HepG2 (cell line): ENCODE results near the gene TMEM167B. TPM values are rescaled to one million over a fixed set of nuclear protein-coding genes. Genes with fewer than 3 reads are reported as not detected.

Experiments
- ATF6 ChIP-seq: sonication (generic); formaldehyde crosslinking; conservative IDR thresholded peaks from 2 replicates; pipeline ENCODE4 v1.4.0; 2020; ENCODE audit warnings: missing genetic modification reagents
- CC2D1A ChIP-seq: sonication (generic); formaldehyde crosslinking; IDR thresholded peaks from 2 replicates; pipeline ENCODE4 v1.8.1; 2023; ENCODE audit warnings: mild to moderate bottlenecking, missing genetic modification reagents
- CREB1 ChIP-seq, 2 experiments: fragments of 450-650 bp in 1 of 2; IDR thresholded peaks; 2 replicates each; pipeline ENCODE4 v1.6.1; 2016 to 2017; ENCODE audit warnings: control low read depth in 1 of 2, mild to moderate bottlenecking in 1 of 2, missing compliant biosample characterization in 1 of 2, missing genetic modification characterization in 1 of 2
- GABPA ChIP-seq, 2 experiments: IDR thresholded peaks; 2 replicates each; pipeline ENCODE4 v1.6.1; 2011 to 2016; ENCODE audit warnings: low read depth in 2 of 2, low read length in 1 of 2, missing biosample characterization in 1 of 2, missing genetic modification characterization in 1 of 2
- KLF12 ChIP-seq: sonication (generic); formaldehyde crosslinking; IDR thresholded peaks from 2 replicates; pipeline ENCODE4 v1.4.0; 2020; ENCODE audit warnings: missing genetic modification reagents, borderline replicate concordance
- KLF16 ChIP-seq, 2 experiments: sonication (generic) in 1 of 2; formaldehyde crosslinking in 1 of 2; IDR thresholded peaks; 2 replicates each; pipeline versions ENCODE4 v1.6.1 to v1.8.0; 2016 to 2023; ENCODE audit warnings: missing genetic modification reagents in 2 of 2, missing compliant biosample characterization in 1 of 2
- KLF6 ChIP-seq: IDR thresholded peaks from 2 replicates; pipeline ENCODE4 v1.8.0; 2016; ENCODE audit warnings: missing biosample characterization, missing genetic modification reagents
- MTF1 ChIP-seq: sonication (generic); formaldehyde crosslinking; IDR thresholded peaks from 2 replicates; pipeline ENCODE4 v1.5.0; 2020; ENCODE audit warnings: missing genetic modification reagents
- NFKBIZ ChIP-seq: IDR thresholded peaks from 2 replicates; pipeline ENCODE4 v1.6.1; 2018; ENCODE audit warnings: missing genetic modification reagents, missing compliant biosample characterization
- NFYC ChIP-seq: IDR thresholded peaks from 2 replicates; pipeline ENCODE4 v1.6.1; 2016; ENCODE audit warnings: missing genetic modification reagents, missing compliant biosample characterization
- NONO ChIP-seq, 2 experiments: fragments of 450-650 bp in 1 of 2; sonication (generic) in 1 of 2; formaldehyde crosslinking in 1 of 2; IDR thresholded peaks in 1 of 2; conservative IDR thresholded peaks in 1 of 2; 2 replicates each; pipeline versions ENCODE4 v1.6.1 to v1.8.0; 2017 to 2022; ENCODE audit warnings: mild to moderate bottlenecking in 1 of 2, missing genetic modification reagents in 1 of 2, moderate library complexity in 1 of 2
- PAF1 ChIP-seq: IDR thresholded peaks from 2 replicates; pipeline ENCODE4 v1.6.1; 2016; ENCODE audit warnings: missing genetic modification reagents, missing compliant biosample characterization
- RELA ChIP-seq: sonication (generic); formaldehyde crosslinking; IDR thresholded peaks from 2 replicates; pipeline ENCODE4 v1.4.0; 2020; ENCODE audit warnings: missing genetic modification reagents
- RFXANK ChIP-seq: IDR thresholded peaks from 2 replicates; pipeline ENCODE4 v1.6.1; 2016
- SMAD3 ChIP-seq: sonication (generic); formaldehyde crosslinking; IDR thresholded peaks from 2 replicates; pipeline ENCODE4 v1.4.0; 2020; ENCODE audit warnings: missing genetic modification reagents
- SMAD9 ChIP-seq: sonication (generic); formaldehyde crosslinking; IDR thresholded peaks from 2 replicates; pipeline ENCODE4 v1.5.1; 2020; ENCODE audit warnings: mild to moderate bottlenecking, missing genetic modification reagents
- ZFP37 ChIP-seq: sonication (generic); formaldehyde crosslinking; IDR thresholded peaks from 2 replicates; pipeline ENCODE4 v1.4.0; 2020; ENCODE audit warnings: missing genetic modification reagents, borderline replicate concordance
- ZNF552 ChIP-seq: sonication (generic); formaldehyde crosslinking; IDR thresholded peaks from 2 replicates; pipeline ENCODE4 v1.9.0; 2022; ENCODE audit warnings: missing genetic modification reagents, mild to moderate bottlenecking, borderline replicate concordance
- ZNF563 ChIP-seq: sonication (generic); formaldehyde crosslinking; IDR thresholded peaks from 2 replicates; pipeline ENCODE4 v1.8.0; 2022; ENCODE audit warnings: mild to moderate bottlenecking, moderate library complexity, missing genetic modification reagents
- ZNF614 ChIP-seq: IDR thresholded peaks from 2 replicates; pipeline ENCODE4 v1.6.1; 2018; ENCODE audit warnings: missing biosample characterization, missing genetic modification reagents, inconsistent platforms, borderline replicate concordance
- ZNF691 ChIP-seq: sonication (generic); formaldehyde crosslinking; IDR thresholded peaks from 2 replicates; pipeline ENCODE4 v1.4.0; 2020; ENCODE audit warnings: missing genetic modification reagents, low read depth, mild to moderate bottlenecking, borderline replicate concordance
- ZNF761 ChIP-seq: sonication (generic); formaldehyde crosslinking; conservative IDR thresholded peaks from 2 replicates; pipeline ENCODE4 v1.4.0; 2020; ENCODE audit warnings: mild to moderate bottlenecking, missing genetic modification reagents
- ZSCAN25 ChIP-seq: sonication (generic); formaldehyde crosslinking; IDR thresholded peaks from 2 replicates; pipeline ENCODE4 v1.8.0; 2022; ENCODE audit warnings: mild to moderate bottlenecking, missing genetic modification reagents
- polyA plus RNA-seq, 8 experiments: library from polyadenylated mRNA; depleted of rRNA in 3 of 8; stranded (reverse) in 7 of 8; unstranded in 1 of 8; fragments of >200 nt; fragmentation: Illumina TruSeq in 4 of 8; extraction: Trizol in 4 of 8; gene quantifications; 2 replicates each; pipeline versions ENCODE4 v1.2.1 to v1.2.3, GENCODE V29; 2011 to 2016; ENCODE audit warnings: low read depth in 4 of 8, missing spikeins in 1 of 8, mixed read lengths in 1 of 8; ENCODE audit not compliant: insufficient read depth in 1 of 8
- total RNA-seq, 5 experiments: library from RNA; depleted of rRNA; stranded (reverse); fragments of >200 nt; fragmentation: Illumina TruSeq; extraction: Trizol; gene quantifications; 2 replicates each; pipeline ENCODE4 v1.2.3, GENCODE V29; 2016; ENCODE audit warnings: low read depth in 1 of 5
- TF ChIP-seq, protein P1 (sequence below): sonication (generic); formaldehyde crosslinking; IDR thresholded peaks from 2 replicates; pipeline ENCODE4 v1.8.0; 2022; ENCODE audit warnings: mild to moderate bottlenecking, missing genetic modification reagents, moderate library complexity

The TMEM167B gene
- total and polyA plus RNA-seq, 2 of the 13 experiments (the other 11 are each of a cell fraction or from before 2014, with no cell fraction given): 9.5 to 22.4 TPM

DNA sequence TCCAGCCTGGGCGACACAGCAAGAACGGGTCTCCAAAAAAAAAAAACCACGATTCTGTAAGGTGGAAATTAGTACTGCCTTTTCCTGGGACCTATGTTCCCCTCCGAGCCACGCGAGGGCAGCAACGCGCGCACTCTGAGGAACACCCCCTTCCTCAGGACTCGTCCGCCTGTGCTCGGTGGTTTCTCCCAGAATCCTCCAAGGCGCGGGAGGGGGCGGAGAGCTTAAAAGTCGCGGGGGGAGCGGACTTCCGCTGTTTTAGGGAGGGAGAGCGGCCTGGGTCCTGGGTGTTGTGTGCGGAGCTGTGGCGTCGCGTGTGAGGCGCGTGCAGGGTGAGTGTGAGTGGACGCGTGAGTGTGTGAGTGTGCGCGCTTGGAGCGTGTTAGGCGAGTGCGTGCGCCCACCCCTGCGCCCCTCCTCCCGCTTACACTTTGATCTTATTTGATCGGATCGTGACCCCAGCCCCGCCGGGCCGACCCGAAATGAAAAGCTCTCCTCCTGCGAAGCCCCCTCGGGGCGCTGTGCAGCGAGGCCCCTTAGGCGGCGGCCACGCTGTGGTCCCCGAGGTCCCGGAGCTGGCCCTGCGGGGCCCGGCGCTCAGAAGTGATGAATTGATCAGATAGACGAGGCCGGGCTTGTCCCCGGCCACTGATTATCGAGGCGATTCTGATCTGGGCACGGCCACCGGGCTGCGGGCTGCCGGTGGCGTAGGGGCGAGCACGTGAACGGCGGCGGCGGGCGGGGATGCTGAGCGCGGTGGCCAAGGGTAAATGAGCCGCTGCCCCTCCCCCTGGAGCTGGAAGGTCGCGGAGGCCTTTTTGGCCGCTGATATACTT lies 9.6 kb downstream of the TMEM167B start (continued):
- TF ChIP-seq KLF16 (CRISPR knock-in tag; IDR thresholded peaks at IDR 0.05) (peak in 1 of 2 experiments; percentile 86; a peak in 2 of 4 replicates), KLF6 (CRISPR knock-in tag) (peak; percentile 98), ZNF691 (peak; percentile 94; the same call in 1 of the 2 replicates), ZNF552 (CRISPR knock-in tag) (peak; percentile 96), NFKBIZ (CRISPR knock-in tag) (peak; percentile 68; the same call in 1 of the 2 replicates), ZNF761 (CRISPR knock-in tag) (peak; percentile 87), CC2D1A (no peak), ZNF614 (CRISPR knock-in tag) (peak; percentile 75; the same call in 1 of the 2 replicates), ATF6 (CRISPR knock-in tag) (0 out of 2 replicates have a peak, but pooled peaks have one; percentile 63), NONO (IDR thresholded peaks at IDR 0.05) (no peak), NONO (CRISPR knock-in tag; conservative IDR thresholded peaks at IDR 0.05) (peak; percentile 95), SMAD9 (CRISPR knock-in tag) (no peak; the same call in 1 of the 2 replicates), PAF1 (CRISPR knock-in tag) (no peak), SMAD3 (peak; percentile 36; the same call in 1 of the 2 replicates), ZSCAN25 (CRISPR knock-in tag) (peak; percentile 89), MTF1 (CRISPR knock-in tag) (no peak), ZNF563 (peak; percentile 97), CREB1 (IDR thresholded peaks at IDR 0.05) (peak; percentile 21; the same call in 1 of the 2 replicates), CREB1 (CRISPR knock-in tag; IDR thresholded peaks at IDR 0.05) (peak; percentile 83), KLF12 (CRISPR knock-in tag) (no peak), RFXANK (CRISPR knock-in tag) (peak; percentile 89), GABPA (IDR thresholded peaks at IDR 0.05; ENCODE audit: low read depth, low read length) (peak; percentile 65), GABPA (CRISPR knock-in tag; IDR thresholded peaks at IDR 0.05; ENCODE audit: low read depth) (peak; percentile 92), RELA (no peak), NFYC (CRISPR knock-in tag) (no peak; the same call in 1 of the 2 replicates), ZFP37 (peak; percentile 93)
- TF ChIP-seq, protein P1, sequence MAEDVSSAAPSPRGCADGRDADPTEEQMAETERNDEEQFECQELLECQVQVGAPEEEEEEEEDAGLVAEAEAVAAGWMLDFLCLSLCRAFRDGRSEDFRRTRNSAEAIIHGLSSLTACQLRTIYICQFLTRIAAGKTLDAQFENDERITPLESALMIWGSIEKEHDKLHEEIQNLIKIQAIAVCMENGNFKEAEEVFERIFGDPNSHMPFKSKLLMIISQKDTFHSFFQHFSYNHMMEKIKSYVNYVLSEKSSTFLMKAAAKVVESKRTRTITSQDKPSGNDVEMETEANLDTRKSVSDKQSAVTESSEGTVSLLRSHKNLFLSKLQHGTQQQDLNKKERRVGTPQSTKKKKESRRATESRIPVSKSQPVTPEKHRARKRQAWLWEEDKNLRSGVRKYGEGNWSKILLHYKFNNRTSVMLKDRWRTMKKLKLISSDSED (CRISPR knock-in tag): peak; percentile 56; the same call in 1 of the 2 replicates
